Effector memory CD4-positive, alpha-beta T cell (primary cell): ENCODE data around the gene GSTM2.
"Not testable (repeated sequence)": the region's sequence is repeated elsewhere in the genome, so short reads cannot be mapped to it uniquely, and the experiment has no call there.

ENCODE experiments used
- DNase-seq, 3 donors: peaks; one replicate each; pipeline ENCODE4 v3.0.0-alpha.2; 2020
- H3K27ac ChIP-seq: 2 replicates; pipeline ENCODE4 v1.7.0; 2013; ENCODE audit warnings: mild to moderate bottlenecking, low read length, moderate library complexity; ENCODE audit not compliant: insufficient read depth, poor library complexity, severe bottlenecking
- H3K27me3 ChIP-seq: replicated peaks from 2 replicates; pipeline ENCODE4 v1.7.0; 2013; ENCODE audit warnings: mild to moderate bottlenecking, low read length; ENCODE audit not compliant: insufficient read depth, control insufficient read depth, poor library complexity, severe bottlenecking
- H3K36me3 ChIP-seq: 2 replicates; pipeline ENCODE4 v1.7.0; 2013; ENCODE audit warnings: mild to moderate bottlenecking, low read length, moderate library complexity; ENCODE audit not compliant: control insufficient read depth, insufficient read depth
- H3K4me1 ChIP-seq: 2 replicates; pipeline ENCODE4 v1.7.0; 2013; ENCODE audit warnings: low read length, mild to moderate bottlenecking; ENCODE audit not compliant: control insufficient read depth, insufficient read depth, poor library complexity, severe bottlenecking
- H3K4me3 ChIP-seq: 2 replicates; pipeline ENCODE4 v1.7.0; 2013; ENCODE audit warnings: low read length, low read depth, mild to moderate bottlenecking; ENCODE audit not compliant: insufficient read depth, poor library complexity, severe bottlenecking
- H3K9me3 ChIP-seq: 2 replicates; pipeline ENCODE4 v1.7.0; 2013; ENCODE audit warnings: mild to moderate bottlenecking, low read length, moderate library complexity; ENCODE audit not compliant: control insufficient read depth

The GSTM2 gene

GRCh38 chr1:109695138-109695537 lies 27.3 kb downstream of the GSTM2 start:
- not testable (repeated sequence) for H3K4me1 ChIP-seq, H3K27me3 ChIP-seq, H3K4me3 ChIP-seq, H3K9me3 ChIP-seq, H3K27ac ChIP-seq, DNase-seq, H3K36me3 ChIP-seq

- Histone ChIP-seq H3K9me3 (no peaks in the 10 kb centered on the region), H3K4me3 (no peak overlapping the region), H3K27me3 (no peaks in the 10 kb centered on the region), H3K27ac (no peak overlapping the region), H3K36me3 (no peaks in the 10 kb centered on the region), H3K4me1 (no peaks in the 10 kb centered on the region)
- no peak for DNase-seq
These were observed 29.2 kb downstream of the GSTM2 start for GRCh38 chr1:109697066-109697465.

- not testable (repeated sequence) for H3K4me3 ChIP-seq, DNase-seq, H3K9me3 ChIP-seq, H3K36me3 ChIP-seq, H3K4me1 ChIP-seq, H3K27me3 ChIP-seq, H3K27ac ChIP-seq
These were observed 30.0 kb downstream of the GSTM2 start for GRCh38 chr1:109697861-109698260.

- not testable (repeated sequence) for H3K4me3 ChIP-seq, H3K36me3 ChIP-seq
These were observed 35.1 kb downstream of the GSTM2 start for GRCh38 chr1:109702940-109703339.

GRCh38 chr1:109704173-109704572 lies 36.3 kb downstream of the GSTM2 start:
- no peaks in the 10 kb centered on the region for H3K27me3 ChIP-seq
- no peaks in the 10 kb centered on the region for H3K4me1 ChIP-seq
- DNase-seq: no peak
- H3K27ac ChIP-seq: no peak overlapping the region
- peaks cover 5% of the 10 kb centered on the region for H3K9me3 ChIP-seq
- H3K36me3 ChIP-seq: no peaks in the 10 kb centered on the region
- H3K4me3 ChIP-seq: no peak overlapping the region

More at GRCh38 chr1:109702940-109703339, 35.1 kb downstream of the GSTM2 start:
- not testable (repeated sequence) for H3K4me1 ChIP-seq, H3K27ac ChIP-seq, H3K9me3 ChIP-seq, DNase-seq, H3K27me3 ChIP-seq

GRCh38 chr1:109705411-109705810 lies 37.6 kb downstream of the GSTM2 start:
- Histone ChIP-seq H3K4me3 (no peak overlapping the region), H3K27ac (no peak overlapping the region), H3K4me1 (no peaks in the 10 kb centered on the region), H3K9me3 (peaks cover 5% of the 10 kb centered on the region), H3K36me3 (no peaks in the 10 kb centered on the region), H3K27me3 (no peaks in the 10 kb centered on the region)
- no peak for DNase-seq

- not testable (repeated sequence) for H3K27ac ChIP-seq, H3K4me1 ChIP-seq, H3K36me3 ChIP-seq, H3K4me3 ChIP-seq, DNase-seq, H3K9me3 ChIP-seq, H3K27me3 ChIP-seq
These were observed 41.1 kb downstream of the GSTM2 start for GRCh38 chr1:109708949-109709348.

- H3K4me1 ChIP-seq, H3K27me3 ChIP-seq, H3K27ac ChIP-seq, H3K9me3 ChIP-seq, H3K36me3 ChIP-seq, H3K4me3 ChIP-seq, DNase-seq: not testable (repeated sequence)
These were observed 42.0 kb downstream of the GSTM2 start for GRCh38 chr1:109709822-109710221.

GRCh38 chr1:109711593-109712320 lies 43.9 kb downstream of the GSTM2 start, which contains the start of gene GSTM5:
GSTM5 (plus strand) TSS chr1:109712251; CDS start chr1:109712313, 62 bp downstream.
- not testable (repeated sequence) for H3K4me3 ChIP-seq, DNase-seq

GRCh38 chr1:109712321-109712864 lies 44.5 kb downstream of the GSTM2 start:
- Histone ChIP-seq H3K4me3 (no peak overlapping the region), H3K9me3 (no peaks in the 10 kb centered on the region), H3K4me1 (no peaks in the 10 kb centered on the region), H3K27ac (no peak overlapping the region), H3K36me3 (no peaks in the 10 kb centered on the region), H3K27me3 (no peaks in the 10 kb centered on the region)
- no peak for DNase-seq

More at GRCh38 chr1:109711593-109712320, 43.9 kb downstream of the GSTM2 start, which contains the start of gene GSTM5:
- not testable (repeated sequence) for H3K27ac ChIP-seq, H3K36me3 ChIP-seq, H3K9me3 ChIP-seq, H3K4me1 ChIP-seq, H3K27me3 ChIP-seq
